Measurements from ENCODE around the gene FOXN3. TPM values are rescaled to one million over a fixed set of nuclear protein-coding genes. Genes with fewer than 3 reads are reported as not detected.
A peak's percentile ranks its signal among the peaks of the same experiment; 100 is the strongest.

FOXN3 gene
- total RNA-seq, 4 donors from 2014 or later = 129 to 213 (median 163) TPM

- no peak overlapping the region for H3K4me3 ChIP-seq
- H3K4me1 ChIP-seq = peaks cover 0 to 7% (median 0%) of the 10 kb centered on the region in 4 donors
- no peak for TF ChIP-seq POLR2A (IDR thresholded peaks at IDR 0.05)
- TF ChIP-seq, protein P1, sequence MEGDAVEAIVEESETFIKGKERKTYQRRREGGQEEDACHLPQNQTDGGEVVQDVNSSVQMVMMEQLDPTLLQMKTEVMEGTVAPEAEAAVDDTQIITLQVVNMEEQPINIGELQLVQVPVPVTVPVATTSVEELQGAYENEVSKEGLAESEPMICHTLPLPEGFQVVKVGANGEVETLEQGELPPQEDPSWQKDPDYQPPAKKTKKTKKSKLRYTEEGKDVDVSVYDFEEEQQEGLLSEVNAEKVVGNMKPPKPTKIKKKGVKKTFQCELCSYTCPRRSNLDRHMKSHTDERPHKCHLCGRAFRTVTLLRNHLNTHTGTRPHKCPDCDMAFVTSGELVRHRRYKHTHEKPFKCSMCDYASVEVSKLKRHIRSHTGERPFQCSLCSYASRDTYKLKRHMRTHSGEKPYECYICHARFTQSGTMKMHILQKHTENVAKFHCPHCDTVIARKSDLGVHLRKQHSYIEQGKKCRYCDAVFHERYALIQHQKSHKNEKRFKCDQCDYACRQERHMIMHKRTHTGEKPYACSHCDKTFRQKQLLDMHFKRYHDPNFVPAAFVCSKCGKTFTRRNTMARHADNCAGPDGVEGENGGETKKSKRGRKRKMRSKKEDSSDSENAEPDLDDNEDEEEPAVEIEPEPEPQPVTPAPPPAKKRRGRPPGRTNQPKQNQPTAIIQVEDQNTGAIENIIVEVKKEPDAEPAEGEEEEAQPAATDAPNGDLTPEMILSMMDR (IDR thresholded peaks at IDR 0.05) = no peak
- peaks cover 0 to 6% (median 0%) of the 10 kb centered on the region in 4 donors for H3K9me3 ChIP-seq
- peaks cover 0 to 18% (median 0%) of the 10 kb centered on the region in 3 donors for H3K36me3 ChIP-seq
- no peak overlapping the region for H3K27ac ChIP-seq
- DNase-seq = no peak
- H3K27me3 ChIP-seq = no peaks in the 10 kb centered on the region
These were observed 245.9 kb downstream of the FOXN3 start for GRCh38 chr14:89171168-89171567.

DNA sequence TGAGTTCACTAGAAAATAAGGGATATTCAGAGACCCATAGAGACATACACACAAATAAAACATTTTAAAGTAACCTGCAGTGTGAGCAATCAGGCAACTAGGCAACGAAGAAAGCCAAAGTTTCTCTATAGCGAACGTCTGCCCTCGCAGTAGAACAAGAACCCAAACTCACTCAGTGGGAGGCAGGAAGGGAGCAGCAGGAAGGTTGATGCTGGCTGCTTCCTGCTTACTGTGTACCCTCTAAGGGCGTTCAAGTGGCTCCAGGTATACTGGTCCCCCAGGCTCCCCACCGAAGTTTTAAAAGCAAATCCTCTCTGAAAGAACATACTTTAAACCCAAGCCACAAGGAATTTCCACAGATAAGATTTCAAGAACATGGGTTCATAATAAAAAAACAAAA, 249.3 kb downstream of the FOXN3 start:
- TF ChIP-seq, protein P1 (IDR thresholded peaks at IDR 0.05) = no peak
- no peak for TF ChIP-seq POLR2A (IDR thresholded peaks at IDR 0.05)

GRCh38 chr14:89166633-89167032, 250.4 kb downstream of the FOXN3 start:
- no peaks in the 10 kb centered on the region for H3K27me3 ChIP-seq
- H3K4me1 ChIP-seq = peaks cover 0 to 16% (median 0%) of the 10 kb centered on the region in 4 donors
- H3K27ac ChIP-seq = peak overlapping the region in 1 of 4 donors; percentile 61

More for the DNA sequence above, 249.3 kb downstream of the FOXN3 start:
- Histone ChIP-seq H3K9me3 (peaks cover 0 to 6% (median 0%) of the 10 kb centered on the region in 4 donors), H3K4me3 (no peak overlapping the region), H3K36me3 (peaks cover 0 to 16% (median 0%) of the 10 kb centered on the region in 3 donors), H3K27me3 (no peaks in the 10 kb centered on the region), H3K27ac (no peak overlapping the region), H3K4me1 (peaks cover 0 to 16% (median 0%) of the 10 kb centered on the region in 4 donors)
- no peak for DNase-seq

GRCh38 chr14:89165189-89166181, 251.5 kb downstream of the FOXN3 start:
- no peak for TF ChIP-seq POLR2A (IDR thresholded peaks at IDR 0.05)
- TF ChIP-seq, protein P1 (IDR thresholded peaks at IDR 0.05) = no peak
- no peaks in the 10 kb centered on the region for H3K27me3 ChIP-seq
- H3K9me3 ChIP-seq = no peaks in the 10 kb centered on the region
- H3K27ac ChIP-seq = peak overlapping the region; percentile 41 to 76 (median 52)
- peak overlapping the region in 2 of 4 donors; percentile 4 to 8 for H3K4me3 ChIP-seq
- peaks cover 0 to 16% (median 0%) of the 10 kb centered on the region in 4 donors for H3K4me1 ChIP-seq
- no peak for DNase-seq
- peaks cover 0 to 28% (median 0%) of the 10 kb centered on the region in 3 donors for H3K36me3 ChIP-seq

More at GRCh38 chr14:89166633-89167032, 250.4 kb downstream of the FOXN3 start:
- DNase-seq = no peak
- TF ChIP-seq, protein P1 (IDR thresholded peaks at IDR 0.05) = no peak
- no peak for TF ChIP-seq POLR2A (IDR thresholded peaks at IDR 0.05)
- no peak overlapping the region for H3K4me3 ChIP-seq
- peaks cover 0 to 19% (median 0%) of the 10 kb centered on the region in 3 donors for H3K36me3 ChIP-seq
- H3K9me3 ChIP-seq = peaks cover 0 to 2% (median 0%) of the 10 kb centered on the region in 4 donors

GRCh38 chr14:89164168-89165073, 252.6 kb downstream of the FOXN3 start:
- Histone ChIP-seq H3K36me3 (peaks cover 0 to 37% (median 0%) of the 10 kb centered on the region in 3 donors), H3K4me1 (peaks cover 0 to 16% (median 0%) of the 10 kb centered on the region in 4 donors), H3K27ac (peak overlapping the region; percentile 41 to 76 (median 52)), H3K4me3 (no peak overlapping the region), H3K27me3 (no peaks in the 10 kb centered on the region), H3K9me3 (no peaks in the 10 kb centered on the region)
- no peak for DNase-seq
- no peak for TF ChIP-seq POLR2A (IDR thresholded peaks at IDR 0.05)
- TF ChIP-seq, protein P1 (IDR thresholded peaks at IDR 0.05) = no peak
